Activated T-cell treated with anti-CD3 and anti-CD28 coated beads, Interleukin-2, amount 50 U/mL, for 72 hours (primary cell): ENCODE results near the gene TMBIM4. TPM values are rescaled to one million over a fixed set of nuclear protein-coding genes. Genes with fewer than 3 reads are reported as not detected.

ENCODE experiments used
- ATAC-seq, 2 donors: fragments of 150-1000 bp; cut with Tn5 transposase; replicated peaks in 1 of 2; 2 replicates each; pipeline ENCODE4 v1.10.0; 2021; ENCODE audit warnings: moderate library complexity in 2 of 2, mild to moderate bottlenecking in 1 of 2
- DNase-seq, 2 donors: peaks; one replicate each; pipeline ENCODE4 v3.0.0; 2021 to 2022; ENCODE audit warnings: mixed read lengths in 1 of 2
- H3K27ac Mint-ChIP-seq: one replicate; pipeline ENCODE4 v1.8.0; 2022; ENCODE audit warnings: mild to moderate bottlenecking, moderate library complexity, mixed read lengths
- H3K27me3 Mint-ChIP-seq: one replicate; pipeline ENCODE4 v1.8.0; 2022; ENCODE audit warnings: low read depth, mixed read lengths
- H3K36me3 Mint-ChIP-seq, 2 donors: one replicate each; pipeline ENCODE4 v1.8.0; 2022; ENCODE audit warnings: mixed read lengths in 2 of 2, mild to moderate bottlenecking in 1 of 2; ENCODE audit not compliant: insufficient read depth in 2 of 2
- H3K4me1 Mint-ChIP-seq: one replicate; pipeline ENCODE4 v1.8.0; 2022; ENCODE audit warnings: low read depth, mixed read lengths
- H3K4me3 Mint-ChIP-seq, 2 donors: one replicate each; pipeline ENCODE4 v1.8.0; 2022; ENCODE audit warnings: mild to moderate bottlenecking in 2 of 2, mixed read lengths in 2 of 2, moderate library complexity in 2 of 2
- H3K9me3 Mint-ChIP-seq, 2 donors: one replicate each; pipeline ENCODE4 v1.8.0; 2022; ENCODE audit warnings: mixed read lengths in 2 of 2
- total RNA-seq, 2 donors: library from RNA; stranded (reverse); gene quantifications; one replicate each; pipeline ENCODE4 v1.2.3, GENCODE V29; 2022

The TMBIM4 gene
- total RNA-seq, 2 donors from 2014 or later = 88.7 to 101 TPM

GRCh38 chr12:66127650-66128049 lies 42.1 kb downstream of the TMBIM4 start:
- ATAC-seq (no peak), DNase-seq (no peak)
- H3K27ac Mint-ChIP-seq = peak overlapping the region; percentile 73
- peaks cover 22 to 45% of the 10 kb centered on the region in 2 donors for H3K36me3 Mint-ChIP-seq
- H3K9me3 Mint-ChIP-seq = no peaks in the 10 kb centered on the region
- H3K4me1 Mint-ChIP-seq = peaks cover 58% of the 10 kb centered on the region
- H3K4me3 Mint-ChIP-seq = peak overlapping the region in 1 of 2 donors; percentile 61
- no peaks in the 10 kb centered on the region for H3K27me3 Mint-ChIP-seq

GRCh38 chr12:66120477-66120876 lies 49.3 kb downstream of the TMBIM4 start:
- no peaks in the 10 kb centered on the region for H3K9me3 Mint-ChIP-seq
- peaks cover 15% of the 10 kb centered on the region for H3K4me1 Mint-ChIP-seq
- ATAC-seq = no peak
- no peaks in the 10 kb centered on the region for H3K27me3 Mint-ChIP-seq
- peaks cover 11 to 16% of the 10 kb centered on the region in 2 donors for H3K36me3 Mint-ChIP-seq
- no peak overlapping the region for H3K4me3 Mint-ChIP-seq
- no peak overlapping the region for H3K27ac Mint-ChIP-seq
- no peak for DNase-seq

GRCh38 chr12:66119870-66120241 lies 49.9 kb downstream of the TMBIM4 start:
- ATAC-seq = no peak
- no peaks in the 10 kb centered on the region for H3K9me3 Mint-ChIP-seq
- H3K36me3 Mint-ChIP-seq = peaks cover 8 to 12% of the 10 kb centered on the region in 2 donors
- H3K4me3 Mint-ChIP-seq = no peak overlapping the region
- no peaks in the 10 kb centered on the region for H3K27me3 Mint-ChIP-seq
- H3K27ac Mint-ChIP-seq = no peak overlapping the region
- peaks cover 11% of the 10 kb centered on the region for H3K4me1 Mint-ChIP-seq
- DNase-seq = no peak

- Mint-ChIP-seq H3K4me3 (no peak overlapping the region), H3K4me1 (peaks cover 8% of the 10 kb centered on the region), H3K27ac (no peak overlapping the region), H3K9me3 (no peaks in the 10 kb centered on the region), H3K27me3 (no peaks in the 10 kb centered on the region), H3K36me3 (peaks cover 5 to 9% of the 10 kb centered on the region in 2 donors)
- DNase-seq (no peak), ATAC-seq (no peak)
Observed at GRCh38 chr12:66119229-66119869, 50.4 kb downstream of the TMBIM4 start.

GRCh38 chr12:66118240-66118891 lies 51.4 kb downstream of the TMBIM4 start:
- DNase-seq (no peak), ATAC-seq (peak; percentile 62 to 84)
- no peak overlapping the region for H3K27ac Mint-ChIP-seq
- H3K27me3 Mint-ChIP-seq = no peaks in the 10 kb centered on the region
- H3K36me3 Mint-ChIP-seq = peaks cover 2% of the 10 kb centered on the region in 2 donors
- no peak overlapping the region for H3K4me3 Mint-ChIP-seq
- peaks cover 14% of the 10 kb centered on the region for H3K4me1 Mint-ChIP-seq
- no peaks in the 10 kb centered on the region for H3K9me3 Mint-ChIP-seq

- Mint-ChIP-seq H3K27ac (no peak overlapping the region), H3K27me3 (no peaks in the 10 kb centered on the region), H3K4me1 (peaks cover 14% of the 10 kb centered on the region), H3K36me3 (peaks cover 2% of the 10 kb centered on the region in 2 donors), H3K9me3 (no peaks in the 10 kb centered on the region), H3K4me3 (no peak overlapping the region)
- ATAC-seq (no peak), DNase-seq (no peak)
Observed at GRCh38 chr12:66117242-66117641, 52.6 kb downstream of the TMBIM4 start.

- H3K36me3 Mint-ChIP-seq = peaks cover under 1 to 2% of the 10 kb centered on the region in 2 donors
- ATAC-seq (no peak), DNase-seq (no peak)
- no peaks in the 10 kb centered on the region for H3K9me3 Mint-ChIP-seq
- peaks cover 12% of the 10 kb centered on the region for H3K4me1 Mint-ChIP-seq
- no peak overlapping the region for H3K4me3 Mint-ChIP-seq
- no peak overlapping the region for H3K27ac Mint-ChIP-seq
- no peaks in the 10 kb centered on the region for H3K27me3 Mint-ChIP-seq
Observed at GRCh38 chr12:66115071-66115600, 54.7 kb downstream of the TMBIM4 start.

GRCh38 chr12:66113471-66113870 lies 56.3 kb downstream of the TMBIM4 start:
- no peak overlapping the region for H3K27ac Mint-ChIP-seq
- H3K36me3 Mint-ChIP-seq = no peaks in the 10 kb centered on the region
- DNase-seq (no peak), ATAC-seq (no peak)
- no peaks in the 10 kb centered on the region for H3K9me3 Mint-ChIP-seq
- H3K4me3 Mint-ChIP-seq = no peak overlapping the region
- peaks cover 6% of the 10 kb centered on the region for H3K4me1 Mint-ChIP-seq
- no peaks in the 10 kb centered on the region for H3K27me3 Mint-ChIP-seq

- DNase-seq (no peak), ATAC-seq (no peak)
- Mint-ChIP-seq H3K27ac (no peak overlapping the region), H3K4me1 (peaks cover 6% of the 10 kb centered on the region), H3K27me3 (no peaks in the 10 kb centered on the region), H3K36me3 (no peaks in the 10 kb centered on the region), H3K9me3 (no peaks in the 10 kb centered on the region), H3K4me3 (no peak overlapping the region)
Observed at GRCh38 chr12:66111605-66112004, 58.2 kb downstream of the TMBIM4 start.

GRCh38 chr12:66109056-66109455 lies 60.7 kb downstream of the TMBIM4 start:
- H3K36me3 Mint-ChIP-seq = no peaks in the 10 kb centered on the region
- no peak overlapping the region for H3K27ac Mint-ChIP-seq
- peaks cover 6% of the 10 kb centered on the region for H3K27me3 Mint-ChIP-seq
- peaks cover 4% of the 10 kb centered on the region for H3K4me1 Mint-ChIP-seq
- no peaks in the 10 kb centered on the region for H3K9me3 Mint-ChIP-seq
- ATAC-seq (no peak), DNase-seq (no peak)
- no peak overlapping the region for H3K4me3 Mint-ChIP-seq

- Mint-ChIP-seq H3K4me3 (no peak overlapping the region), H3K36me3 (no peaks in the 10 kb centered on the region), H3K4me1 (no peaks in the 10 kb centered on the region), H3K27ac (no peak overlapping the region), H3K9me3 (no peaks in the 10 kb centered on the region), H3K27me3 (peaks cover 6% of the 10 kb centered on the region)
- no peak for DNase-seq
- no peak for ATAC-seq
Observed at GRCh38 chr12:66108386-66108785, 61.4 kb downstream of the TMBIM4 start.

GRCh38 chr12:66107451-66107915 lies 62.3 kb downstream of the TMBIM4 start:
- Mint-ChIP-seq H3K36me3 (no peaks in the 10 kb centered on the region), H3K27ac (no peak overlapping the region), H3K9me3 (no peaks in the 10 kb centered on the region), H3K27me3 (peaks cover 12% of the 10 kb centered on the region), H3K4me1 (no peaks in the 10 kb centered on the region), H3K4me3 (no peak overlapping the region)
- ATAC-seq = peak; percentile 70 to 78
- DNase-seq = peak; percentile 58 to 72

GRCh38 chr12:66103016-66103913 lies 66.5 kb downstream of the TMBIM4 start:
- H3K27me3 Mint-ChIP-seq = peaks cover 29% of the 10 kb centered on the region
- no peak for ATAC-seq
- no peaks in the 10 kb centered on the region for H3K4me1 Mint-ChIP-seq
- peak in 1 of 2 donors; percentile 1 for DNase-seq
- no peak overlapping the region for H3K27ac Mint-ChIP-seq
- peaks cover 0 to 3% of the 10 kb centered on the region in 2 donors for H3K9me3 Mint-ChIP-seq
- H3K36me3 Mint-ChIP-seq = no peaks in the 10 kb centered on the region
- H3K4me3 Mint-ChIP-seq = no peak overlapping the region
